ENCODE data around the gene DIS3L2.
"Not testable (repeated sequence)": the region's sequence is repeated elsewhere in the genome, so short reads cannot be mapped to it uniquely, and the experiment has no call there.

DIS3L2 gene

DNA sequence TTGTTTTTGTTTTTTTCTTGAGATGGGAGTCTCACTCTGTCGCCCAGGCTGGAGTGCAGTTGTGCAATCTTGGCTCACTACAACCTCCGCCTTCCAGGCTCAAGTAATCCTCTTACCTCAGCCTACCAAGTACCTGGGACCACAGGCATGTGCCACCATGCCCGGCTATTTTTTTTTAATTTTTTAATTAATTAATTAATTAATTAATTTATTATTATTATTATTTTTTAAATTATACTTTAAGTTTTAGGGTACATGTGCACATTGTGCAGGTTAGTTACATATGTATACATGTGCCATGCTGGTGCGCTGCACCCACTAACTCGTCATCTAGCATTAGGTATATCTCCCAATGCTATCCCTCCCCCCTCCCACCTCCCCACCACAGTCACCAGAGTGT lies 215.1 kb downstream of the DIS3L2 start:
- not testable (repeated sequence) for H2AFZ ChIP-seq (ENCODE audit: low read length, unreplicated experiment); H3K36me3 ChIP-seq (ENCODE audit: insufficient read depth, low read length); H3K79me2 ChIP-seq (ENCODE audit: control insufficient read depth, insufficient read depth, low read length, unreplicated experiment); H3K4me1 ChIP-seq (ENCODE audit: control insufficient read depth, insufficient read depth, low read length, unreplicated experiment); H3K27me3 ChIP-seq (ENCODE audit: insufficient read depth, low read length); H3K27ac ChIP-seq (ENCODE audit: low read depth, low read length); H3K4me3 ChIP-seq (ENCODE audit: low read depth, low read length)

DNA sequence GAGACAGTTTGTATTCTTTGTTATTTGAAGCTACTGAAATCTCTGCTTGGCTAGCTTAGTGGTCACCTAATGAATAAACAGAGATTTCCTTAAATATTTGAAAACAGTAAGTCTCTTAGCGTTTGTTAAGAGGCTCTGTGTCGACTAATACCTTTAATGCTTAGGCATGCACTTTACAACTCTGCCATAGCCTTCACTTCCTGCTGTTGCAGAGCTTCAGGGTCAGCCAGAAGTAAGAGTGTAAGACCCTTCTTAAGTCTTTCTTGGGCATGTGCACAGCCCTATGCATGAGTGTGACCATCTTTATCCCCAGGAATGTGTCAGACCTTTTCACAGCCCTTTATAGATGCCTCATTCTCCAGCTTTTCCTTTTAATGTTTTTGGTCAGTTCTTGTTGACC lies 221.8 kb downstream of the DIS3L2 start:
- Histone ChIP-seq H3K27me3 (ENCODE audit: insufficient read depth, low read length) (no peaks in the 10 kb centered on the region), H2AFZ (ENCODE audit: low read length, unreplicated experiment) (no peak overlapping the region), H3K4me3 (ENCODE audit: low read depth, low read length) (no peak overlapping the region)

DNA sequence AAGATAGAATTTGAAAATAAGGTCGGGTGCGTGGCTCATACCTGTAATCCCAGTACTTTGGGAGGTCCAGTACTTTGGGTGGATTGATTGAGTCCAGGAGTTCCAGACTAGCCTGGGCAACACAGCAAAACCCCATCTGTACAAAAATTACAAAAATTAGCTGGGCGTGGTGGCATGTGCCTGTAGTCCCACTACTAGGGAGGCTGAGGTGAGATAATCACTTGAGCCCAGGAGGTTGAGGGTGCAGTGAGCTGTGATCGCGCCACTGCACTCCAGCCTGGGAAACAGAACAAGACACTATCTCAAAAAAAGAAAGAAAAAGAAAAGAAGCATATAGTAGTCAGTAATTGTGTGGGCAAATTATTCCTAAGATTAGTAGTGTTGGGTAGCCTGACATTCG lies 222.8 kb downstream of the DIS3L2 start:
- H3K79me2 ChIP-seq (ENCODE audit: control insufficient read depth, insufficient read depth, low read length, unreplicated experiment) = no peaks in the 10 kb centered on the region
- H3K27me3 ChIP-seq (ENCODE audit: insufficient read depth, low read length) = no peaks in the 10 kb centered on the region
- no peak overlapping the region for H3K4me3 ChIP-seq (ENCODE audit: low read depth, low read length)
- H3K4me1 ChIP-seq (ENCODE audit: control insufficient read depth, insufficient read depth, low read length, unreplicated experiment) = no peaks in the 10 kb centered on the region
- H3K27ac ChIP-seq (ENCODE audit: low read depth, low read length) = no peak overlapping the region
- H3K36me3 ChIP-seq (ENCODE audit: insufficient read depth, low read length) = peaks cover 11% of the 10 kb centered on the region
- no peak overlapping the region for H2AFZ ChIP-seq (ENCODE audit: low read length, unreplicated experiment)

More for the DNA sequence above, 221.8 kb downstream of the DIS3L2 start:
- Histone ChIP-seq H3K27ac (ENCODE audit: low read depth, low read length) (no peak overlapping the region), H3K4me1 (ENCODE audit: control insufficient read depth, insufficient read depth, low read length, unreplicated experiment) (no peaks in the 10 kb centered on the region), H3K79me2 (ENCODE audit: control insufficient read depth, insufficient read depth, low read length, unreplicated experiment) (no peaks in the 10 kb centered on the region), H3K36me3 (ENCODE audit: insufficient read depth, low read length) (peaks cover 11% of the 10 kb centered on the region)

DNA sequence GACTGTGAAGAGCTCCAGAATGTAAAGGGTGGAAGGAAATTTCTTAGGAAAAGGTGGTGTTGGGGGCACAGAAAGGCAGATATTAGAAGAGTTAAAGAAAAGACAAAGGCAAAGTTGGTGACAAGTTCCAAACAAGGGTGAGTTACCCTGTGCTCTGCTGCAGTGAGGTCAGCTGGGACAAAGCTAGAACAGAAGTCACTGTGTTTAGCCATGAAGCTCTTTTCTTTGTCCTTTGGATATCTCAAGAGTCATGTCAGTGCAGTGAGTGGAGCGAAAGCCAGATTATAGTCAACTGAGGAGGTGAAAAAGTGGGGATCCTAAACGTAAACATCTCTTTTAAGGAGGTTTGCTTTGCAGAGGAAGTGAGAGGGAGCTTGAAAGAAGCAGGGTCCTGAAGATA lies 229.3 kb downstream of the DIS3L2 start:
- no peaks in the 10 kb centered on the region for H3K4me1 ChIP-seq (ENCODE audit: control insufficient read depth, insufficient read depth, low read length, unreplicated experiment)
- no peak overlapping the region for H3K4me3 ChIP-seq (ENCODE audit: low read depth, low read length)
- H3K79me2 ChIP-seq (ENCODE audit: control insufficient read depth, insufficient read depth, low read length, unreplicated experiment) = no peaks in the 10 kb centered on the region
- H3K27me3 ChIP-seq (ENCODE audit: insufficient read depth, low read length) = no peaks in the 10 kb centered on the region
- no peak overlapping the region for H2AFZ ChIP-seq (ENCODE audit: low read length, unreplicated experiment)
- H3K27ac ChIP-seq (ENCODE audit: low read depth, low read length) = no peak overlapping the region
- peaks cover 9% of the 10 kb centered on the region for H3K36me3 ChIP-seq (ENCODE audit: insufficient read depth, low read length)

DNA sequence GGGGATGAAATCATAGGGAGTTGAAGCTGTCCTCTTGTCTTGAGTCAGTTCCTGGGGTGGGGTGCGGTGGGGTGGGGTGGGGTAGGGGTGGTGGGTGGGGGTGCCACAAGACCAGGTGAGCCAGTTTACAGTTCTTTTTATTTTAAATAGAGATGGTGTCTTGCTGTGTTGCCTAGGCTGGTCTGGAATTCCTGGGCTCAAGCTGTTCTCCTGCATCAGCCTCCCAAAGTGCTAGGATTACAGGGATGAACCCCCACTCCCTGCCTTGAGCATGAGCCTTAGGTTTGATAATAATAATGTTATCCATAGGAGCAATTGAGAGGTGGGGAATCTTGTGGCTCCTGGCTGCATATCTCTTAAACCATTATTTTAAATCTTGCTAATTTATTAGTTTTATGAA lies 234.0 kb downstream of the DIS3L2 start:
- H3K36me3 ChIP-seq (ENCODE audit: insufficient read depth, low read length) = peaks cover 4% of the 10 kb centered on the region; the same call in 1 of the 2 replicates
- no peak overlapping the region for H3K4me3 ChIP-seq (ENCODE audit: low read depth, low read length)
- no peaks in the 10 kb centered on the region for H3K79me2 ChIP-seq (ENCODE audit: control insufficient read depth, insufficient read depth, low read length, unreplicated experiment)

DNA sequence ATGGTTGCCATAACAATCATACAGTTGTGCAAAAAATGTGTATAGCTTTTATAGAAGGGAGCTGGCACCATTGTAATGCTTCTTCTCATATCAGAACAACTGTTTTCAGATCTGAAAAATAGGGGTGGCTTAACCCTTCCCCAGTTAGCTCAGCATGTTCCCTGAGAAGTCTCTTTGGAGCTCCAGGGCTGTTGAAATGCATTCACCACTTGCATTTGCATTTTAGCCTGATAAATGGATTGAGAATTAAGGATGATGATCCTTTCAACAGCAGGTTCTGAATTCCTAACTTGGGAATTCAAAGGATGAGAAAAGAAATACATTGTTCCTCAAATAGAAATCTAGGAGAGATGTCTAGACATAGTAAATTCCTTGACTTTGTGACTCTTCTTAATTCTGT lies 235.3 kb downstream of the DIS3L2 start:
- Histone ChIP-seq H3K79me2 (ENCODE audit: control insufficient read depth, insufficient read depth, low read length, unreplicated experiment) (no peaks in the 10 kb centered on the region), H2AFZ (ENCODE audit: low read length, unreplicated experiment) (no peak overlapping the region), H3K36me3 (ENCODE audit: insufficient read depth, low read length) (peaks cover 10% of the 10 kb centered on the region; the same call in 1 of the 2 replicates), H3K27ac (ENCODE audit: low read depth, low read length) (no peak overlapping the region), H3K4me3 (ENCODE audit: low read depth, low read length) (no peak overlapping the region), H3K4me1 (ENCODE audit: control insufficient read depth, insufficient read depth, low read length, unreplicated experiment) (no peaks in the 10 kb centered on the region), H3K27me3 (ENCODE audit: insufficient read depth, low read length) (no peaks in the 10 kb centered on the region)

More for the DNA sequence above, 234.0 kb downstream of the DIS3L2 start:
- Histone ChIP-seq H3K27me3 (ENCODE audit: insufficient read depth, low read length) (no peaks in the 10 kb centered on the region), H3K4me1 (ENCODE audit: control insufficient read depth, insufficient read depth, low read length, unreplicated experiment) (no peaks in the 10 kb centered on the region), H3K27ac (ENCODE audit: low read depth, low read length) (no peak overlapping the region), H2AFZ (ENCODE audit: low read length, unreplicated experiment) (no peak overlapping the region)

DNA sequence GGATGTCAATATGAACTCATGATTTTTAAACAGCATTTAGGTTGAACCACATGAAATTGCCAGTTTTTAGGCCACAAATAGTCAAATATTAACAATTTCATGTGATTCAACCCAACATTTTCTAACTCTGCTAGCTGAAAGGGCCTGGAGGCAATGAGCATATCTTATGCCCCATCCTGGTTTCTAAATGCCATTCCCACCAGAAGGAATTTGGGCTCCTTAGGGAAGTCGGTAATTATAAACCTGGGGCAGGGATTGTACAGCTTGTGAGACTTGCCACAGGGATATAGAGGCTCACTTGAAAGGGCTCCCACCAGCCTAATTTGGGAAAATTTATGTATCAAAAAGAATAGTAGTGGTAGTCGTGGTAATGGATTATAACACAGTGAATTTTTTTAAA lies 238.7 kb downstream of the DIS3L2 start:
- Histone ChIP-seq H3K4me3 (ENCODE audit: low read depth, low read length) (no peak overlapping the region), H2AFZ (ENCODE audit: low read length, unreplicated experiment) (no peak overlapping the region), H3K79me2 (ENCODE audit: control insufficient read depth, insufficient read depth, low read length, unreplicated experiment) (no peaks in the 10 kb centered on the region), H3K4me1 (ENCODE audit: control insufficient read depth, insufficient read depth, low read length, unreplicated experiment) (no peaks in the 10 kb centered on the region), H3K27ac (ENCODE audit: low read depth, low read length) (no peak overlapping the region), H3K36me3 (ENCODE audit: insufficient read depth, low read length) (0 out of 2 replicates have a peak, but pooled peaks cover 6% of the 10 kb centered on the region), H3K27me3 (ENCODE audit: insufficient read depth, low read length) (no peaks in the 10 kb centered on the region)

DNA sequence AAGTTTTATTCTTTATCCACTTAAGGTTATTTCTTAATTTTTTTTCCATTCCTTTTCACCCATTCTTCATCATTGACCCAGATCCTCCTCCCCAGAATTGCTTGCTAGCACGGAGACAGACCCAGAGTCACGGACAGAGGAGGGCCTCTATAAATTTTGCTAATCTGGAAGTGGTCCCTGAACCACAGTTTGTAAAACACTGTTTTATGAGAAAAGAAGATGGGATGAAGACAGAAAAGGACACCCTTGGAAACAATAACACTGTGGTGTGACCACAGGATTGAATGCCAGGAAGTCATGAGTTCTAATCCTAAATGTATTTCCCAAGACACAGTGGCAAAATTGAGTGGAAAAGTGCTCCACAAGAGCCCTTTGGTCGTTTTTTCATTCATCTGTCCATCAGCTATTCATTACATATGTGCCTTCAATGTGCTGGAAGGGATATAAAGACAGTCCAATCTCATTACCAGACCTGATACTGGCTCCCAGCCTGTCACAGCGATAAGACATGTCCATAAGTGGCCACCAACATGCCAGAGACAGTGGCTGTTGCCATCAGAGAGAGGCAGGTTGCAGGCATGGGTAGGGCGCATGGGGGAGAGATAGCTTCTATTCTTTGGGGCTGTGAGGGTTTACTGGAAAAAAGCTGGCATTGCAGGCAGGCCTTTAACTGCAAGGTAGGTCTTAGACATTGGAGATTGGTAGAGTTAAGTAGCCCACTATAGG lies 241.8 kb downstream of the DIS3L2 start:
- H3K36me3 ChIP-seq (ENCODE audit: insufficient read depth, low read length) = 0 out of 2 replicates have a peak, but pooled peaks cover 6% of the 10 kb centered on the region
- no peaks in the 10 kb centered on the region for H3K4me1 ChIP-seq (ENCODE audit: control insufficient read depth, insufficient read depth, low read length, unreplicated experiment)
- no peaks in the 10 kb centered on the region for H3K27me3 ChIP-seq (ENCODE audit: insufficient read depth, low read length)
- no peak overlapping the region for H3K4me3 ChIP-seq (ENCODE audit: low read depth, low read length)
- H3K27ac ChIP-seq (ENCODE audit: low read depth, low read length) = no peak overlapping the region
- no peaks in the 10 kb centered on the region for H3K79me2 ChIP-seq (ENCODE audit: control insufficient read depth, insufficient read depth, low read length, unreplicated experiment)
- no peak overlapping the region for H2AFZ ChIP-seq (ENCODE audit: low read length, unreplicated experiment)

DNA sequence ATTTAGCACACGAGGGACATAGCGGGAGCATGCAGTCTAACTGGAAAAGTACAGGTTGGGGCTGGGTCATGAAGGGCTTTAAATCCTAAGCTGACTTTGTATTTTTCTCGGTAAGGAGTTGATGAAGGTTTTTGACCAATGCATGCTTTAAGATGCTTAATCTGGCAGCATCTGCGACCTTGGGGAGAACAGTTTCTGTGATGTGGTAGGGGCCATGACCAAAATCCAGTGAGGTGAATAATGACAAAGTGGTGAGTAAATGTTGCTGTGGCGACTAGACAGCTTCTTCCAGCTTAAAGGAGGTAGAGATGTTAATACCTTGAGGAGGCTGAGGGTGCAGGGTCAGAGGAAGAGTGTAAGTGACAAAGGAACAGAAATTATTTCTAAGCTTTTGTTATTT lies 242.4 kb downstream of the DIS3L2 start:
- H3K4me3 ChIP-seq (ENCODE audit: low read depth, low read length) = no peak overlapping the region
- no peaks in the 10 kb centered on the region for H3K27me3 ChIP-seq (ENCODE audit: insufficient read depth, low read length)
- H2AFZ ChIP-seq (ENCODE audit: low read length, unreplicated experiment) = no peak overlapping the region
- no peak overlapping the region for H3K27ac ChIP-seq (ENCODE audit: low read depth, low read length)
- no peaks in the 10 kb centered on the region for H3K4me1 ChIP-seq (ENCODE audit: control insufficient read depth, insufficient read depth, low read length, unreplicated experiment)
- no peaks in the 10 kb centered on the region for H3K79me2 ChIP-seq (ENCODE audit: control insufficient read depth, insufficient read depth, low read length, unreplicated experiment)
- 0 out of 2 replicates have a peak, but pooled peaks cover 6% of the 10 kb centered on the region for H3K36me3 ChIP-seq (ENCODE audit: insufficient read depth, low read length)

DNA sequence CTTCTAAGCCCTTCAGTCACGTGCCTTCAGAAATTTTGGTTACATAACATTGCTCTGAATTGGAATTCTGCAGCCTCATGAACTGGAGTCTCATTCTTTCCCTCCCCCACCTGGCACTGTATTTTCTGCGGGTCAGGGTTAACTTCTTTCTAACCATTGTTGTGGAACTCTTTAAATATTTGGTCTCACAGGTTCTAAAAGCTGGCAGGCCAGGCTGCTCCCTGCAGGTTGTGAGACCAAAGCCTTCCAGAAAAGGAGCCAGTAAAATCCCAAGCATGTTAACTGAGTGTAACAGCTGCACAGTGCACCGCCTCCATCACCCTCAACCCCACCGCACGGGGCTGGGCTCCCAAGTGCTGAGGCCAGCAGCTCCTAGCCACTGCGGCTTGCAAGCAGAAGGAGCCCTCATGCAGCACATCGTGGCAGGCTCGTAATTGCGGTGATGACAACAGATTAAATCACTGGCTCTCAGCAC lies 243.0 kb downstream of the DIS3L2 start:
- Histone ChIP-seq H3K36me3 (ENCODE audit: insufficient read depth, low read length) (0 out of 2 replicates have a peak, but pooled peaks cover 6% of the 10 kb centered on the region), H3K27ac (ENCODE audit: low read depth, low read length) (no peak overlapping the region), H3K4me3 (ENCODE audit: low read depth, low read length) (no peak overlapping the region), H3K4me1 (ENCODE audit: control insufficient read depth, insufficient read depth, low read length, unreplicated experiment) (no peaks in the 10 kb centered on the region), H3K79me2 (ENCODE audit: control insufficient read depth, insufficient read depth, low read length, unreplicated experiment) (no peaks in the 10 kb centered on the region), H2AFZ (ENCODE audit: low read length, unreplicated experiment) (no peak overlapping the region), H3K27me3 (ENCODE audit: insufficient read depth, low read length) (no peaks in the 10 kb centered on the region)

DNA sequence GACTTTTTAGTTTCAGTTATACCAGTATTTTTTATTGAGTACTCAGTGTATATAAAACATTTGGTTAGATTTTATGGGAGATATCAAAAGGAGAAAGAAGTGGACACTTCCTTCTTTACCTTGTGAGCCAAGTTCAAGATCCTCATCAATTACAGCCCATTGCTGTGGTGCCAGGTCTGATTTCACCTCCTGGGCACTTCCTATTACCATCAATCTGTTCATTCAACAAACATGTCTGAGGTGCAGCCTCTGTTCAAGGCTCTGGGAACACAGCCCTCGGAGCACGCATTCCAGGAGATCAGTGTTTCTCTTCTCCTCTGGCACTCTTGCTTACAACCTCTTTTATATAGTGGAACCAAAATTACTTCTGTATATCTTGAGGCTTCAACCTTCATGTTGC lies 245.7 kb downstream of the DIS3L2 start:
- H3K27me3 ChIP-seq (ENCODE audit: insufficient read depth, low read length) = no peaks in the 10 kb centered on the region
- no peaks in the 10 kb centered on the region for H3K4me1 ChIP-seq (ENCODE audit: control insufficient read depth, insufficient read depth, low read length, unreplicated experiment)
- no peak overlapping the region for H2AFZ ChIP-seq (ENCODE audit: low read length, unreplicated experiment)
- no peak overlapping the region for H3K4me3 ChIP-seq (ENCODE audit: low read depth, low read length)
- H3K79me2 ChIP-seq (ENCODE audit: control insufficient read depth, insufficient read depth, low read length, unreplicated experiment) = no peaks in the 10 kb centered on the region
- H3K27ac ChIP-seq (ENCODE audit: low read depth, low read length) = no peak overlapping the region
- peaks cover 12% of the 10 kb centered on the region; the same call in 1 of the 2 replicates for H3K36me3 ChIP-seq (ENCODE audit: insufficient read depth, low read length)

Data from ACC112 (cell line).